Measurements from ENCODE around the gene CDHR5.

CDHR5 gene

GRCh38 chr11:601573-602245 is 23.0 kb downstream of the CDHR5 start:
- ChIA-PET POLR2A (interaction anchor here (0.6 to 0.9 kb wide), 2 partner anchors 11 to 21 kb away, joined by 3 read pairs; no protein-coding TSS in a partner anchor), CTCF (no interaction called here)
- TF ChIP-seq, protein P1, sequence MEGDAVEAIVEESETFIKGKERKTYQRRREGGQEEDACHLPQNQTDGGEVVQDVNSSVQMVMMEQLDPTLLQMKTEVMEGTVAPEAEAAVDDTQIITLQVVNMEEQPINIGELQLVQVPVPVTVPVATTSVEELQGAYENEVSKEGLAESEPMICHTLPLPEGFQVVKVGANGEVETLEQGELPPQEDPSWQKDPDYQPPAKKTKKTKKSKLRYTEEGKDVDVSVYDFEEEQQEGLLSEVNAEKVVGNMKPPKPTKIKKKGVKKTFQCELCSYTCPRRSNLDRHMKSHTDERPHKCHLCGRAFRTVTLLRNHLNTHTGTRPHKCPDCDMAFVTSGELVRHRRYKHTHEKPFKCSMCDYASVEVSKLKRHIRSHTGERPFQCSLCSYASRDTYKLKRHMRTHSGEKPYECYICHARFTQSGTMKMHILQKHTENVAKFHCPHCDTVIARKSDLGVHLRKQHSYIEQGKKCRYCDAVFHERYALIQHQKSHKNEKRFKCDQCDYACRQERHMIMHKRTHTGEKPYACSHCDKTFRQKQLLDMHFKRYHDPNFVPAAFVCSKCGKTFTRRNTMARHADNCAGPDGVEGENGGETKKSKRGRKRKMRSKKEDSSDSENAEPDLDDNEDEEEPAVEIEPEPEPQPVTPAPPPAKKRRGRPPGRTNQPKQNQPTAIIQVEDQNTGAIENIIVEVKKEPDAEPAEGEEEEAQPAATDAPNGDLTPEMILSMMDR (IDR thresholded peaks at IDR 0.05; ENCODE audit: insufficient read depth, low read length, missing control alignments), result no peak
- no peak overlapping the region for H3K4me3 ChIP-seq (ENCODE audit: low read depth, low read length)
- no peak for DNase-seq (ENCODE audit: low read depth, low spot score)

DNA sequence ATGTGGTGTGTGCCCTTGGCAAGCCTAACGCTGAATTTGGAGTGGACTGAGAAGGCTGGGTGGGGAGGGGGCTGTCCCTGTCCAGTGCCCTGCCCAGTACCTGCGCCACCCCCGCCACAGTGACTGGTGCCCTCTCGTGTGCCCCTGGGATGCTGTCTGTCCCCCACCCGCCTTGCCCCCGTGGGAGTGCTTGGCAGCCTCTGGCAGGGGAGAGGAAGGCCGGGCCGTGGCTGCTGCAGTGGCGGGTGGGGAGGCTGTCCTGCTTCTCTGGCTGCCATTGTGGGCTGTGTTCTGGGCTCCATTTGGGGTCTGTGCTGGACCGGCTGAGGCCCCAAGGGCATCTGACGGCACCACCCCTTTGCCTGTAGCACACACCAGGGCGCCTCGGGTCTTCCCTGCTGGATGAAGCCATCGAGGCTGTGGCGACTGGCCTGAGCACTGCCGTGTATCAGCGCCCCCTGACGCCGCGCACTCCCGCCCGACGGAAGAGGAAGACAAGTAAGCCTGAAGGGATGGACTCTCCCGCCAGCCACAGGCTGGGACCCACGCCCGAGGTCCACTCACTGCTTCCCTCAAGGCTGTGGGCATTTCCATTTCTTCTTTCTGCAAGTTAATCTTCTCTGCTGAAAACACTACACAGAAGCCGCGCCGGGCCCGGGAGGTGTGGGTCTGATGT is 26.6 kb downstream of the CDHR5 start:
- POLR2A ChIA-PET, result no interaction called here
- DNase-seq (ENCODE audit: low read depth, low spot score), result no peak
- no peak overlapping the region for H3K4me3 ChIP-seq (ENCODE audit: low read depth, low read length)
- CTCF ChIA-PET, result no interaction called here
- TF ChIP-seq, protein P1 (IDR thresholded peaks at IDR 0.05; ENCODE audit: insufficient read depth, low read length, missing control alignments), result no peak

GRCh38 chr11:597166-597725 is 27.5 kb downstream of the CDHR5 start:
- TF ChIP-seq, protein P1 (IDR thresholded peaks at IDR 0.05; ENCODE audit: insufficient read depth, low read length, missing control alignments), result peak; percentile 6
- ChIA-PET POLR2A (no interaction called here), CTCF (no interaction called here)
- DNase-seq (ENCODE audit: low read depth, low spot score), result no peak
- no peak overlapping the region for H3K4me3 ChIP-seq (ENCODE audit: low read depth, low read length)

DNA sequence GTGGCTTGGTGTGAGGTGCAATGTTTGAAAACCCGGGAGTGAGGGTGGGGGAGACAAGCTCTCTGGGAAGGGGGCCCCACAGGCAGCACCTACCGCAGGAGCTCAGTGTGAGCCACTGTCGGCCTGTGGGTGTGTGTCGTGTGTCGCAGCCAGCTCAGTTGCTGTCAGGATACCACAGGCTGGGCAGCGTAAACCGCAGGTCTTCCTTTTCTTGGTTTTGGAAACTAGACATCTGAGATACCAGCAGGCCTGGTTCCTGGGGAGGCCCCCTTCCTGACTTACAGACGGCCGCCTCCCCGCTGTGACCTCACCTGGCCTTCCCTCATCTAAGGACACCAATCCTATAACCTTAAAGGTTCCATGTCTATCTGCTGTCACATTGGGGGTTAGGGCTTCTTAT is 28.4 kb downstream of the CDHR5 start:
- CTCF ChIA-PET, result no interaction called here
- DNase-seq (ENCODE audit: low read depth, low spot score), result no peak
- TF ChIP-seq, protein P1 (IDR thresholded peaks at IDR 0.05; ENCODE audit: insufficient read depth, low read length, missing control alignments), result no peak
- POLR2A ChIA-PET, result no interaction called here
- no peak overlapping the region for H3K4me3 ChIP-seq (ENCODE audit: low read depth, low read length)

- DNase-seq (ENCODE audit: low read depth, low spot score), result no peak
- H3K4me3 ChIP-seq (ENCODE audit: low read depth, low read length), result no peak overlapping the region
- TF ChIP-seq, protein P1 (IDR thresholded peaks at IDR 0.05; ENCODE audit: insufficient read depth, low read length, missing control alignments), result no peak
- POLR2A ChIA-PET, result no interaction called here
- CTCF ChIA-PET, result no interaction called here
Measured at GRCh38 chr11:595400-595799, 29.4 kb downstream of the CDHR5 start.

GRCh38 chr11:593347-593746 is 31.4 kb downstream of the CDHR5 start:
- ChIA-PET CTCF (no interaction called here), POLR2A (no interaction called here)
- DNase-seq (ENCODE audit: low read depth, low spot score), result no peak
- no peak overlapping the region for H3K4me3 ChIP-seq (ENCODE audit: low read depth, low read length)
- TF ChIP-seq, protein P1 (IDR thresholded peaks at IDR 0.05; ENCODE audit: insufficient read depth, low read length, missing control alignments), result no peak

Measured in AG04449 (cell line).